ENCODE measurements around the gene RAMAC. TPM values are rescaled to one million over a fixed set of nuclear protein-coding genes. Genes with fewer than 3 reads are reported as not detected.

The RAMAC gene
- total RNA-seq, 2 experiments from 2014 or later: 27.4 to 30.0 TPM

GRCh38 chr15:82964890-82965289 lies 21.1 kb upstream of the RAMAC start:
- POLR2A ChIA-PET: no interaction called here
- CTCF ChIA-PET: no interaction called here

- CTCF ChIA-PET: interaction anchor here (0.6 kb wide), 1 partner anchor 11 kb away, joined by 3 read pairs; no protein-coding TSS in a partner anchor
- POLR2A ChIA-PET: no interaction called here
Measured at GRCh38 chr15:82966671-82967071, 19.3 kb upstream of the RAMAC start.

GRCh38 chr15:82968066-82968465 lies 17.9 kb upstream of the RAMAC start:
- POLR2A ChIA-PET: no interaction called here
- CTCF ChIA-PET: no interaction called here

- ChIA-PET POLR2A (no interaction called here), CTCF (interaction anchor here (0.9 kb wide), 1 partner anchor 119 kb away, joined by 3 read pairs; no protein-coding TSS in a partner anchor)
Measured at GRCh38 chr15:82969353-82969752, 16.7 kb upstream of the RAMAC start.

GRCh38 chr15:82970078-82970686 lies 15.8 kb upstream of the RAMAC start:
- ChIA-PET POLR2A (no interaction called here), CTCF (no interaction called here)

GRCh38 chr15:82970696-82971095 lies 15.3 kb upstream of the RAMAC start:
- CTCF ChIA-PET: no interaction called here
- POLR2A ChIA-PET: no interaction called here

GRCh38 chr15:82971218-82971984 lies 14.6 kb upstream of the RAMAC start:
- ChIA-PET POLR2A (no interaction called here), CTCF (no interaction called here)

GRCh38 chr15:82972990-82973389 lies 13.0 kb upstream of the RAMAC start:
- ChIA-PET POLR2A (no interaction called here), CTCF (no interaction called here)

- POLR2A ChIA-PET: no interaction called here
- CTCF ChIA-PET: interaction anchor here (0.6 kb wide), 1 partner anchor 107 kb away, joined by 4 read pairs; no protein-coding TSS in a partner anchor
Measured at GRCh38 chr15:82977076-82977475, 8.9 kb upstream of the RAMAC start.

- ChIA-PET CTCF (no interaction called here), POLR2A (no interaction called here)
Measured at GRCh38 chr15:82978438-82978837, 7.6 kb upstream of the RAMAC start.

- POLR2A ChIA-PET: no interaction called here
- CTCF ChIA-PET: no interaction called here
Measured at GRCh38 chr15:82979726-82980125, 6.3 kb upstream of the RAMAC start.

- ChIA-PET POLR2A (no interaction called here), CTCF (no interaction called here)
Measured at GRCh38 chr15:82980981-82981380, 5.0 kb upstream of the RAMAC start.

- ChIA-PET CTCF (interaction anchor here (1.2 to 3.2 kb wide), 2 partner anchors 14 to 25 kb away, joined by 6 to 11 read pairs; partner anchors contain the start of gene C15orf40), POLR2A (interaction anchor here (0.6 to 2.1 kb wide), 6 partner anchors 14 to 1646 kb away, joined by 3 to 11 read pairs (median 4); partner anchors contain the start of genes BTBD1 and RPS17)
Measured at GRCh38 chr15:82986442-82986780, 401 bp downstream of the RAMAC start.

GRCh38 chr15:82992436-82992998 lies 6.5 kb downstream of the RAMAC start:
- ChIA-PET CTCF (interaction anchor here (0.6 kb wide), 1 partner anchor 52 kb away, joined by 3 read pairs; no protein-coding TSS in a partner anchor), POLR2A (no interaction called here)

- CTCF ChIA-PET: no interaction called here
- POLR2A ChIA-PET: no interaction called here
Measured at GRCh38 chr15:82993144-82993543, 7.1 kb downstream of the RAMAC start.

GRCh38 chr15:82995076-82995475 lies 9.1 kb downstream of the RAMAC start:
- ChIA-PET CTCF (no interaction called here), POLR2A (no interaction called here)

- ChIA-PET POLR2A (no interaction called here), CTCF (interaction anchor here (1.1 to 1.6 kb wide), 2 partner anchors 459 to 465 kb away, joined by 3 read pairs; no protein-coding TSS in a partner anchor)
Measured at GRCh38 chr15:82995938-82996337, 9.9 kb downstream of the RAMAC start.

GRCh38 chr15:82999426-82999825 lies 13.4 kb downstream of the RAMAC start:
- ChIA-PET CTCF (interaction anchor here (0.7 to 2.1 kb wide), 6 partner anchors 61 to 186 kb away, joined by 3 to 9 read pairs (median 3); no protein-coding TSS in a partner anchor), POLR2A (no interaction called here)

- CTCF ChIA-PET: interaction anchor here (0.5 to 2.1 kb wide), 12 partner anchors 10 to 439 kb away, joined by 3 to 11 read pairs (median 3); partner anchors contain the start of genes C15orf40 and RAMAC
- POLR2A ChIA-PET: interaction anchor here (1.0 kb wide), 1 partner anchor 14 kb away, joined by 4 read pairs; the partner anchor contains the start of gene RAMAC
Measured at GRCh38 chr15:82999905-83000671, 14.1 kb downstream of the RAMAC start.

- ChIA-PET POLR2A (interaction anchor here (1.0 kb wide), 1 partner anchor 15 kb away, joined by 4 read pairs; the partner anchor contains the start of gene RAMAC), CTCF (interaction anchor here (0.8 to 2.1 kb wide), 8 partner anchors 9 to 270 kb away, joined by 3 to 11 read pairs (median 4); partner anchors contain the start of genes C15orf40 and RAMAC)
Measured at GRCh38 chr15:83000672-83001031, 14.6 kb downstream of the RAMAC start.

Measured in activated CD8-positive, alpha-beta memory T cell treated with anti-CD3 and anti-CD28 coated beads for 36 hours (primary cell).